Neural crest cell (in vitro differentiated cells): Measurements from ENCODE around the gene CES3. TPM values are rescaled to one million over a fixed set of nuclear protein-coding genes. Genes with fewer than 3 reads are reported as not detected.

Experiments used
- DNase-seq: peaks from one replicate; pipeline ENCODE4 v3.0.0; 2021; ENCODE audit warnings: low read depth, mixed read lengths, low spot score
- H3K27ac Mint-ChIP-seq: one replicate; pipeline ENCODE4 v1.8.0; 2021; ENCODE audit warnings: mild to moderate bottlenecking, mixed read lengths; ENCODE audit not compliant: unreplicated experiment
- H3K27me3 Mint-ChIP-seq: 2 replicates; pipeline ENCODE4 v1.8.0; 2021; ENCODE audit warnings: low read depth, mild to moderate bottlenecking, mixed read lengths
- H3K36me3 Mint-ChIP-seq: 2 replicates; pipeline ENCODE4 v1.8.0; 2021; ENCODE audit warnings: low read depth, mild to moderate bottlenecking, mixed read lengths
- H3K4me1 Mint-ChIP-seq: 2 replicates; pipeline ENCODE4 v1.8.0; 2021; ENCODE audit warnings: mixed read lengths
- H3K4me3 Mint-ChIP-seq: one replicate; pipeline ENCODE4 v1.8.0; 2021; ENCODE audit warnings: mild to moderate bottlenecking, mixed read lengths
- H3K9me3 Mint-ChIP-seq: 2 replicates; pipeline ENCODE4 v1.8.0; 2021; ENCODE audit warnings: mixed read lengths
- total RNA-seq: library from RNA; stranded (reverse); gene quantifications from 2 replicates; pipeline ENCODE4 v1.2.1, GENCODE V29; 2021
- TF ChIP-seq, protein P1 (sequence below): fragments of 200-600 bp; sonication (generic); conservative IDR thresholded peaks from 2 replicates; pipeline ENCODE4 v1.5.0; 2021; ENCODE audit warnings: antibody characterized with exemption, mild to moderate bottlenecking

CES3 gene
- total RNA-seq, 1 donor from 2014 or later, result 3.2 TPM

DNA sequence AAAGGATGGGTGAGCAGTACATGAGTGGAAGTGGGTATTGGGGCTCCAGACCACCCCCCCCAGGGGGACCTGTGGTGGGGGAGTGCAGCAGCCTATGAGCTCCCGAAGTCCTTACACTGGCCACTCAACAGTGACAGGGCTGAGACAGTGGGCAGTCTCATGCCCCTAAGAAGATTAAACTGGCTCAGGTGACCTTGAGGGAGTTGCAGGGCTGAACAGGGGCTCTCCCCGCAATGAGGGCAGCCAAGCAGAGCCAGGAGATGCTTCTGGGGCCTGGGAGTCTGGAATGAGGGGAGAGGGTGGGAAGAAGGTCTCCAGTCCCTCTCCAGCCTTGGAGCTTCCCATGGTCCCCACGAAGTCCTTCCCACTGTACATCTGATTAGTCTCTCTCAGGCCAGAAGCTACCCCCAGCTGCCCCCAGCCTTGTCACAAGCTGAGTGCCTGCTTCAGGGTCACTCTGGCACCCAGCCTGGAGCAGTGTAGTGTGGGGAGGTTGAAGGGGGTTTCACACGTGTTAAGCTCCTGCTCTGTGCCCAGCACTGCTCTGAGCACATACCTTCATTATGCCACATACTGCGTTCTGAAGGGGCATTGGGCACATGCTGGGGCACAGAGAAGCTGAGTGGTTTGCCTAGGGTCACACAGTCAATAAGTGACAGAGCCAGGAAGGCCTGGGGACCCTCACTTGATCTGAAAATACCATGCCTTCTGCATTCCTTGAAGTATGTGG lies 41.3 kb upstream of the CES3 start:
- H3K4me1 Mint-ChIP-seq, result no peaks in the 10 kb centered on the region
- no peak for DNase-seq
- H3K4me3 Mint-ChIP-seq, result no peak overlapping the region
- H3K9me3 Mint-ChIP-seq, result no peaks in the 10 kb centered on the region
- H3K27ac Mint-ChIP-seq, result no peak overlapping the region
- no peaks in the 10 kb centered on the region for H3K36me3 Mint-ChIP-seq
- peaks cover 40% of the 10 kb centered on the region for H3K27me3 Mint-ChIP-seq
- TF ChIP-seq, protein P1, sequence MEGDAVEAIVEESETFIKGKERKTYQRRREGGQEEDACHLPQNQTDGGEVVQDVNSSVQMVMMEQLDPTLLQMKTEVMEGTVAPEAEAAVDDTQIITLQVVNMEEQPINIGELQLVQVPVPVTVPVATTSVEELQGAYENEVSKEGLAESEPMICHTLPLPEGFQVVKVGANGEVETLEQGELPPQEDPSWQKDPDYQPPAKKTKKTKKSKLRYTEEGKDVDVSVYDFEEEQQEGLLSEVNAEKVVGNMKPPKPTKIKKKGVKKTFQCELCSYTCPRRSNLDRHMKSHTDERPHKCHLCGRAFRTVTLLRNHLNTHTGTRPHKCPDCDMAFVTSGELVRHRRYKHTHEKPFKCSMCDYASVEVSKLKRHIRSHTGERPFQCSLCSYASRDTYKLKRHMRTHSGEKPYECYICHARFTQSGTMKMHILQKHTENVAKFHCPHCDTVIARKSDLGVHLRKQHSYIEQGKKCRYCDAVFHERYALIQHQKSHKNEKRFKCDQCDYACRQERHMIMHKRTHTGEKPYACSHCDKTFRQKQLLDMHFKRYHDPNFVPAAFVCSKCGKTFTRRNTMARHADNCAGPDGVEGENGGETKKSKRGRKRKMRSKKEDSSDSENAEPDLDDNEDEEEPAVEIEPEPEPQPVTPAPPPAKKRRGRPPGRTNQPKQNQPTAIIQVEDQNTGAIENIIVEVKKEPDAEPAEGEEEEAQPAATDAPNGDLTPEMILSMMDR, result no peak

DNA sequence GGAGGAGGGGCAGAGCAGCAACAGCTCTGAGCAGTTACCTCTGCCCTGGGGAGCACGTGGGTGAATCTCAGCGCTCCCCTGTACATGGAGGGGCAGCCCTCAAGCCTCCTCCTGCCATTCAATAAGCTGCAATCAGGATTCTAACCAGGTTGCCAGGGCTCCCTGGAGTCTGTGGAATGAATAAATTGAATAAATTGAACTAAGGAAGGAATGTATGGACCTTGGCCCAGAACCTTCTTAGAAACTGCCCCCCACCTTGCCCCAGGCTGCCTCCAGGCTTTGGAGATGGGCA lies 40.8 kb upstream of the CES3 start:
- Mint-ChIP-seq H3K4me3 (no peak overlapping the region), H3K27me3 (peaks cover 43% of the 10 kb centered on the region), H3K36me3 (no peaks in the 10 kb centered on the region), H3K4me1 (peaks cover under 1% of the 10 kb centered on the region), H3K9me3 (no peaks in the 10 kb centered on the region), H3K27ac (no peak overlapping the region)
- TF ChIP-seq, protein P1, result no peak
- DNase-seq, result no peak

DNA sequence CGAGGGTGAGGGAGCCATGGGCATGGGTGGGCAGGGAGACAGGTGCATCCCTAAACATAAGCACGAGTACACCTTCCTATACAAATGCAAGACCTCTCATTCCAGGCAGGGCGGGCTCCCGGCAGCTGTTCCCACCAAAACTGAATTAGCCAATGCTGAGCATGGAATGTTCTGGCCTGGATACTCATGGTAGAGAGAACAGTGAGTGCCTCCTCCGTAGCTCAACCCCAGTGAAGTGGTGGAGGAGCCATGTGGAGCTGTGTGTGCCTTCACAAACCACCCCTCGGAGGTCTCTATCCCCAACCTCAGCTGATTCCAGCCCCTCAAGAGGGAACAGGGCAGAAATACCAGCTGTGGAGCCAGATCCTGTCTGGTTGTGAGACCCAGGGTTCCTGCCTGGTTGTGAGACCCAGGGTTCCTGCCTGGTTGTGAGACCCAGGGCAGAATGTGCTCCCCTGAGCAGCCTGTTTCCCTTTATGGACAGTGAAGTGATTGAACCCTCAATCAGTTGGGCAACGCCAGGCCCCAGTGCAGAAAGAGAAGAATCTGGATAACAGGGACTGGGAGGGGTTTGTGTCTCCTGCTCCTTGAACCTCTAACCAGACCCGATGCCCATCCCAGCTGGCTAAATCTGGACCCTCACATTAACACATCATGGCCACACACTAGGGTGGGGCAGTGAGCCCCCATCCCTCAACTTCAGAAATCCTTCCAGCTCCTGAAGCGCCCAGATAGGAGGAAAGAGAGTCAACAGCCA lies 40.0 kb upstream of the CES3 start:
- peaks cover 51% of the 10 kb centered on the region for H3K27me3 Mint-ChIP-seq
- peak overlapping the region; percentile 18 for H3K4me3 Mint-ChIP-seq
- no peak for DNase-seq
- H3K9me3 Mint-ChIP-seq, result no peaks in the 10 kb centered on the region
- H3K36me3 Mint-ChIP-seq, result no peaks in the 10 kb centered on the region
- TF ChIP-seq, protein P1, result no peak
- peaks cover 7% of the 10 kb centered on the region for H3K4me1 Mint-ChIP-seq
- H3K27ac Mint-ChIP-seq, result no peak overlapping the region

DNA sequence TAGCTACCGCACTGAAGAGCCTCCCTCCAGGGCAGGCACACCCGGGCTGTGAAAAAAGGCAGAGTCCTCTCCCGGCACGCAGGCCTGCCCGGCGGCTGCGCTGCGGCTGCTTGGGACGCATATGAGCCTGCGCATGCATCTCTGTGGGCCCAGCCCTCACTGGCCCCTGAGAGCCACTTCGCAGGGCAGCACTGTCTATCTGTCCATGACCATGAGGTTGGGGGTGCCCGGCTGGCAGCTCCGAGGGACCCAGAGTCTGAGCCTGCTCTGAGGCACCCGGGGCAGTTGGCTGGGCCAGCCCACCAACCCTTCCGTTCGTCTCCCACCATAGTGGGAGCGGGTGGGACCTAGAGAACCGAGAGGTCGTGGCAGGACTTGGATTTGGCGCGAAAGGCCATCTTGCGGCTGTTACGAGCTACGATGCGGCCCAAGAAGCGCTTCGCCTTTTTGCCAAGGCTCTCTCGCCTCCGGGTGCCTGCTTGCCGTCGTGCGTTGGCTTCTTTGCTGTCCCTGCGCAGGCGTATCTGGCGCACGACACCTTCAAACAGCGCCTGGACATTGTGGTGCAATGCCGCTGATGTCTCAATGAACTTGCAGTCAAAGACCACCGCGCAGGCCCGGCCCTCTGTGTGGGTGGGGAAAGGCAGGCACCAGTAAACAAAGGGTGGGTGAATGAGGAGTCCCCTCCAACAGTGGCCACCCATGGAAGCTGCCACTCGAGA lies 39.2 kb upstream of the CES3 start:
- Mint-ChIP-seq H3K27me3 (peaks cover 59% of the 10 kb centered on the region), H3K9me3 (no peaks in the 10 kb centered on the region)
- no peak for DNase-seq

DNA sequence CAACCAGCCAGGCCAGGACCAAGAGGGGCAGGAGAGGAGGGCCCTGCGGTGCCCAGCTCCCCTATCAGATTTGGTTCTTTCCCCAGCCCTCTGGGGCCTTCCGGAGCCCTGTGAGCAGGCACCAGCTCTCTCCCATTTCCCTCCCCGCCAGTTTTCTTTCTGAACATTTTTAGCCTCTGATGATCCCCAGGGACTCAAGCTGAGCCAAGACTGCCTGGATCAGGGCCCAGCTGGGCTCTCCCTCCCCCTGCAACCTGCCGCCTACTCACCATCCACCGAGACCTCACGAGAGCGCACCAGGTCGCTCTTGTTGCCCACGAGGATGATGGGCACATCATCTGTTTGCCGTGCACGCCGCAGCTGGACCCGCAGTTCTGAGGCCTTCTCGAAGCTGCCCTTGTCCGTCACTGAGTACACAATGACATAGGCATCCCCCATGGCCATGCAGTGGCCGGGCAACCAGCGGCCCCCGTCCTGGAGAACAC lies 37.8 kb upstream of the CES3 start:
- no peaks in the 10 kb centered on the region for H3K9me3 Mint-ChIP-seq
- peak overlapping the region; percentile 19 for H3K27ac Mint-ChIP-seq
- H3K36me3 Mint-ChIP-seq, result no peaks in the 10 kb centered on the region
- peaks cover 70% of the 10 kb centered on the region for H3K27me3 Mint-ChIP-seq
- no peak overlapping the region for H3K4me3 Mint-ChIP-seq
- no peak for DNase-seq
- TF ChIP-seq, protein P1, result no peak
- H3K4me1 Mint-ChIP-seq, result peaks cover 7% of the 10 kb centered on the region

More for the DNA sequence above, 39.2 kb upstream of the CES3 start:
- TF ChIP-seq, protein P1, result no peak
- Mint-ChIP-seq H3K27ac (no peak overlapping the region), H3K36me3 (no peaks in the 10 kb centered on the region), H3K4me1 (peaks cover 7% of the 10 kb centered on the region), H3K4me3 (no peak overlapping the region)
